ENCODE results near the gene HSF5. TPM values are rescaled to one million over a fixed set of nuclear protein-coding genes. Genes with fewer than 3 reads are reported as not detected.

HSF5 gene
- total and polyA plus RNA-seq, 2 of the 13 experiments (the other 11 are each of a cell fraction or from before 2014, with no cell fraction given): not detected

- TF ChIP-seq GABPB1 (CRISPR knock-in tag; IDR thresholded peaks at IDR 0.05): peak; percentile 96
- 0 out of 2 replicates have a peak, but pooled peaks have one; percentile 65 for TF ChIP-seq ZNF615 (CRISPR knock-in tag; IDR thresholded peaks at IDR 0.05; ENCODE audit: borderline replicate concordance)
- TF ChIP-seq KLF12 (CRISPR knock-in tag; IDR thresholded peaks at IDR 0.05; ENCODE audit: borderline replicate concordance): no peak
- TF ChIP-seq ZNF451 (CRISPR knock-in tag; IDR thresholded peaks at IDR 0.05): no peak
- TF ChIP-seq ZNF331 (CRISPR knock-in tag; IDR thresholded peaks at IDR 0.05): no peak
- TF ChIP-seq TBX2 (CRISPR knock-in tag; IDR thresholded peaks at IDR 0.05; ENCODE audit: borderline replicate concordance): peak; percentile 62
- peak; percentile 82 for TF ChIP-seq POGZ (CRISPR knock-in tag; IDR thresholded peaks at IDR 0.05)
- TF ChIP-seq HNF1A (IDR thresholded peaks at IDR 0.05; ENCODE audit: low read depth): 0 out of 2 replicates have a peak, but pooled peaks have one; percentile 37
- TF ChIP-seq HNF1A (CRISPR knock-in tag; IDR thresholded peaks at IDR 0.05; ENCODE audit: borderline replicate concordance): peak; percentile 69; the same call in 1 of the 2 replicates
- no peak for TF ChIP-seq SOX6 (IDR thresholded peaks at IDR 0.05)
- peak; percentile 18; the same call in 1 of the 2 replicates for TF ChIP-seq SOX6 (CRISPR knock-in tag; IDR thresholded peaks at IDR 0.05)
- no peak; the same call in 1 of the 2 replicates for TF ChIP-seq ZNF225 (CRISPR knock-in tag; IDR thresholded peaks at IDR 0.05)
- TF ChIP-seq HIC2 (CRISPR knock-in tag; IDR thresholded peaks at IDR 0.05; ENCODE audit: low read depth): no peak
- no peak; the same call in 1 of the 2 replicates for TF ChIP-seq ZNF333 (CRISPR knock-in tag; IDR thresholded peaks at IDR 0.05; ENCODE audit: borderline replicate concordance)
- 0 out of 2 replicates have a peak, but pooled peaks have one; percentile 9 for TF ChIP-seq ZNF564 (CRISPR knock-in tag; IDR thresholded peaks at IDR 0.05)
- no peak for TF ChIP-seq ARID2 (CRISPR knock-in tag; IDR thresholded peaks at IDR 0.05; ENCODE audit: borderline replicate concordance)
- TF ChIP-seq ZNF776 (CRISPR knock-in tag; IDR thresholded peaks at IDR 0.05): no peak
- no peak for TF ChIP-seq PREB (CRISPR knock-in tag; IDR thresholded peaks at IDR 0.05)
- no peak for TF ChIP-seq RXRB (CRISPR knock-in tag; IDR thresholded peaks at IDR 0.05; ENCODE audit: borderline replicate concordance)
- TF ChIP-seq TEAD2 (CRISPR knock-in tag; IDR thresholded peaks at IDR 0.05): no peak
- 0 out of 2 replicates have a peak, but pooled peaks have one; percentile 80 for TF ChIP-seq ZNF224 (CRISPR knock-in tag; IDR thresholded peaks at IDR 0.05)
Measured at GRCh38 chr17:58517928-58518609, 29.9 kb upstream of the HSF5 start (continued).

All from HepG2 (cell line).